Cardiac muscle cell (in vitro differentiated cells and primary cell): ENCODE measurements around the gene PICK1. TPM values are rescaled to one million over a fixed set of nuclear protein-coding genes. Genes with fewer than 3 reads are reported as not detected.
"Not testable (repeated sequence)": the region's sequence is repeated elsewhere in the genome, so short reads cannot be mapped to it uniquely, and the experiment has no call there.

Experiments
- DNase-seq, 2 donors: peaks; one replicate each; pipeline versions ENCODE4 v3.0.0 to v3.0.0-alpha.2; 2010 to 2017; ENCODE audit warnings: low read depth in 1 of 2, low spot score in 1 of 2
- H3K27ac ChIP-seq: fragments of 200-600 bp; sonication (generic); 2 replicates; pipeline ENCODE4 v1.5.1; 2016
- H3K27me3 ChIP-seq: fragments of 200-600 bp; sonication (generic); 2 replicates; pipeline ENCODE4 v1.6.0; 2016; ENCODE audit warnings: control low read depth
- H3K36me3 ChIP-seq: fragments of 200-600 bp; sonication (generic); 2 replicates; pipeline ENCODE4 v1.5.1; 2016; ENCODE audit warnings: control low read depth
- H3K4me1 ChIP-seq: fragments of 200-600 bp; sonication (generic); 2 replicates; pipeline ENCODE4 v1.8.1; 2017; ENCODE audit warnings: low read depth, mild to moderate bottlenecking, mixed run types
- H3K4me3 ChIP-seq: fragments of 200-600 bp; sonication (generic); 2 replicates; pipeline ENCODE4 v1.5.1; 2016; ENCODE audit warnings: mild to moderate bottlenecking
- H3K9me3 ChIP-seq: fragments of 200-600 bp; sonication (generic); 2 replicates; pipeline ENCODE4 v1.5.1; 2017; ENCODE audit warnings: low read depth, mild to moderate bottlenecking, control low read depth
- CTCF ChIP-seq: IDR thresholded peaks from 2 replicates; pipeline ENCODE4 v1.5.1; 2012; ENCODE audit warnings: low read depth, mild to moderate bottlenecking, low read length
- polyA plus RNA-seq: library from polyadenylated mRNA; unstranded; fragments of >200 nt; fragmentation: Nextera tagmentation; extraction: Ambion mirVana; gene quantifications from 2 replicates; pipeline ENCODE4 v1.2.1, GENCODE V29; 2016
- total RNA-seq: library from RNA; depleted of rRNA; stranded (reverse); fragments of >200 nt; gene quantifications from 2 replicates; pipeline ENCODE4 v1.2.3, GENCODE V29; 2016

PICK1 gene
- total and polyA plus RNA-seq, 2 experiments from 2014 or later: 57.8 to 60.4 TPM

- H3K4me1 ChIP-seq: no peaks in the 10 kb centered on the region
- no peak for DNase-seq
- no peaks in the 10 kb centered on the region for H3K9me3 ChIP-seq
- H3K4me3 ChIP-seq: no peak overlapping the region
- no peaks in the 10 kb centered on the region for H3K36me3 ChIP-seq
- no peak for TF ChIP-seq CTCF
- H3K27me3 ChIP-seq: no peaks in the 10 kb centered on the region
- no peak overlapping the region for H3K27ac ChIP-seq
Observed at GRCh38 chr22:38110863-38111852, 54.0 kb downstream of the PICK1 start.

GRCh38 chr22:38111925-38112355, 54.7 kb downstream of the PICK1 start:
- H3K27ac ChIP-seq: no peak overlapping the region
- no peak for DNase-seq
- no peaks in the 10 kb centered on the region for H3K4me1 ChIP-seq
- H3K9me3 ChIP-seq: no peaks in the 10 kb centered on the region
- TF ChIP-seq CTCF: no peak
- H3K27me3 ChIP-seq: no peaks in the 10 kb centered on the region
- H3K4me3 ChIP-seq: no peak overlapping the region
- no peaks in the 10 kb centered on the region for H3K36me3 ChIP-seq

GRCh38 chr22:38112381-38112780, 55.2 kb downstream of the PICK1 start:
- Histone ChIP-seq H3K36me3 (no peaks in the 10 kb centered on the region), H3K9me3 (no peaks in the 10 kb centered on the region), H3K4me1 (no peaks in the 10 kb centered on the region), H3K4me3 (no peak overlapping the region), H3K27ac (no peak overlapping the region), H3K27me3 (no peaks in the 10 kb centered on the region)
- no peak for DNase-seq
- no peak for TF ChIP-seq CTCF

- peak; percentile 93 for TF ChIP-seq CTCF
- Histone ChIP-seq H3K27me3 (no peaks in the 10 kb centered on the region), H3K36me3 (no peaks in the 10 kb centered on the region), H3K9me3 (no peaks in the 10 kb centered on the region), H3K4me3 (no peak overlapping the region), H3K4me1 (no peaks in the 10 kb centered on the region), H3K27ac (no peak overlapping the region)
- DNase-seq: peak; percentile 88 to 90
Observed at GRCh38 chr22:38114484-38115398, 57.5 kb downstream of the PICK1 start.

GRCh38 chr22:38115423-38116205, 58.4 kb downstream of the PICK1 start:
- Histone ChIP-seq H3K36me3 (no peaks in the 10 kb centered on the region), H3K27me3 (no peaks in the 10 kb centered on the region), H3K4me3 (no peak overlapping the region), H3K9me3 (no peaks in the 10 kb centered on the region), H3K27ac (no peak overlapping the region), H3K4me1 (no peaks in the 10 kb centered on the region)
- no peak for DNase-seq
- TF ChIP-seq CTCF: no peak

GRCh38 chr22:38117556-38117955, 60.4 kb downstream of the PICK1 start:
- H3K4me1 ChIP-seq, H3K4me3 ChIP-seq, DNase-seq, H3K36me3 ChIP-seq, H3K9me3 ChIP-seq, H3K27ac ChIP-seq, H3K27me3 ChIP-seq: not testable (repeated sequence)
